Posterior vena cava (tissue), 2 donors: ENCODE results near the gene DCLRE1B. TPM values are rescaled to one million over a fixed set of nuclear protein-coding genes. Genes with fewer than 3 reads are reported as not detected.
A peak's percentile ranks its signal among the peaks of the same experiment; 100 is the strongest.

Experiments used
- DNase-seq: peaks from one replicate; pipeline ENCODE4 v3.0.0-alpha.2; 2020; ENCODE audit warnings: low spot score
- intact Hi-C, 2 donors: fragments of 100-400 bp; cut with DNase I; formaldehyde crosslinking; loops; one replicate each; pipeline versions ENCODE4 v1.14.1 to v1.14.2; 2022 to 2023
- total RNA-seq, 2 donors: library from RNA; stranded (reverse); fragmentation: NEBNext Ultra II Directional; extraction: Animal tissue kit (Norgen Biotek cat#: 25700); gene quantifications; one replicate each; pipeline ENCODE4 v1.2.1, GENCODE V29; 2021
- donor health status: DM: yes; HTN: yes; CAD: no.
- donor health status: DM: yes; HTN: yes; CAD: no.

Gene DCLRE1B
- total RNA-seq, 2 donors from 2014 or later: 5.3 to 5.5 TPM

DNA sequence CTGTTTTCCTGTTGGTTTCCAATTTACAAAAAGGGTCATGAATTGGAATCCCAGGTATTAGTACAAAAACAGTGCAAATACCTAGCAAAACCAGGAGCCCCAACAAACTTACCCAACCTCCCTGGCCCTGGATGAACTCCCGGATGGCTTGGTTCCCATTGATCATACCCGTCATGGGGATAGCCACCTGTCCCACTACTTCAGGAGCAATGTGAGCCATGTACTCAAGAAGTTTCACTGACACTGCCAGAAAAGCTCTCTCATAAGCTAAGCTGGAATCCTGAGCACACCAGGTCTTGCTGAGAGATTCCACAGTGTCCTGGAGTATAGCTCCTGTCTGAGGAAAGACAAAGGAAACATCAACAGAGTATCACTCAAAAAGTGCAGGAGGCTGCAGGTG, 23.5 kb upstream of the DCLRE1B start:
- intact Hi-C loops: no loop called here
- no peak for DNase-seq

DNA sequence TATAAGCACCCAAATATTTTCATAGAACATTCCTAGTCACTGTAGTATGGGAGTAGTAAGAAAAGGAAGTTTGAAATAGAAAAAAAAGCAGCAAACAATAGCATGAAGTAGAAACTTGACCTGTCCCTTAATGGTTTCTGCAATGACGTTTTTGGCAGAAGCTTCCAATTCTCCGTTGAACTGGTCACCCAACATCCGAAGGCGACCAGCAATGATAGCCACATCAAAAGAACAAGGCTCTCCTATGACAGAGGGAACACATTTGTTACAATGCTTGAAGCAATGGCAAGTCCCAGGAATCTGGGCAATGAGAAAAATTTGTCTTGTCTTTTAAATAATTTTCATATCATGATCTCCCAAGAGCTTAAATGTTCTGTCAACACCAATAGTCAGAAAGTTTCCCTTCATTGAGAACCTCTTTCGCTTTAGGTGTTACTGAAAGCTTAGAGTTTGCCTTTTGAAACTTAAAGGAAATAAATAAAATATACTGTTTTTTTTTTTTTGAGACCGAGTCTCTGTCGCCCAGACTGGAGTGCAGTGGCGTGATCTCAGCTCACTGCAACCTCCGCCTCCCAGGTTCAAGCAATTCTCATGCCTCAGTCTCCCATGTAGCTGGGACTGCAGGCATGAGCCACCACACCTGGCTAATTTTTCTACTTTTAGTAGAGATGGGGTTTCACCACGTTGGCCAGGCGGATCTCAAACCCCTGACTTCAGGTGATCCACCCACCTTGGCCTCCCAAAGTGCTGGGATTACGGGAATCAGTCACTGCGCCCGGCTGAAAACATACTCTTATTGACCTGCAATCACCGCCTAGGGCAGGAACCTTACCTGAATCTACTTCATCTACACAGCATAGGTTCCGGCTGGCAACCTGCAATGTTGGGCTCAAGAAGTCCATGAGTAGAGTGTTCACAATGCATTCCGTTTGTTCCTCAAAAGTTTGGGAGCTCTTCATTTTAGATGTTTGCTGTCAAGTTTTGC, 18.4 kb upstream of the DCLRE1B start:
- intact Hi-C loops: no loop called here
- no peak for DNase-seq

DNA sequence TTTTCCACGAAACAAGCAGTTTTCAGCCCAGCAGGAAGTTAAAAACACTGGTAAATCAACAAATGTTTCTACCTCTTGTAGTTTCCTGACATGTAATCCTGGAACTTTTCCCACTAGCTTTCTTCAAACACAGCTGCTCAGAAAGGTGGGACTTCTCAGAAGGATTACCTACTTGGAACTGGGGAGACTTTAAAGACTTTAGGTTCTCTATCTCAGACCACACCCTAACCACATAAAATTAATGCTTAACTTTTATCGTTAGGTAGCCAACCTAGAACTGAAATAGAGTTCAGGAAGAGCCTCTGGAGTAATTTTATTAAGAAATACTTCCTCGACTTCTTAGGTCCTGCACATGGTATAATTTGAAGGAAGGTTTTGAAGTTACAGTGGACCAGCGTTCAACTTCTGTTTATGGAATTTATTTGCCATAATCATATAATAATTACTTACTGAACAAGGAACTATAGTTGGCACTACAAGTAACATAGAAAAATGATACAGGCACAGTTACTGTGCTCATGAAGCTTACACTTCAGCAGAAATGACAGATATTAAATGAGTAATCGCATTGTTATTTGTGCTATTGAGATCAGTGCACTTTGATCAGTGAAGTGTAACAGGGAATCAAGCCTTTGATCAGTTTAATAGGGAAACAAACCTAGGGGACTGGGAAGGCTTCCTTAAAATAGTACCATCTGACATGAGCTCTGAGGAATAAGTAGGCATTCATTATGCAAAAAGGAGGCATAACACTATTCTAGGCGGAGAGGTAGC, 17.5 kb upstream of the DCLRE1B start, which contains the start of gene BCL2L15:
Gene BCL2L15, minus strand, starts transcription at position 180 of the 774 bp plus-strand sequence. CDS start 206 bp downstream, outside the sequence.
- DNase-seq: no peak
- intact Hi-C loops: no loop called here

DNA sequence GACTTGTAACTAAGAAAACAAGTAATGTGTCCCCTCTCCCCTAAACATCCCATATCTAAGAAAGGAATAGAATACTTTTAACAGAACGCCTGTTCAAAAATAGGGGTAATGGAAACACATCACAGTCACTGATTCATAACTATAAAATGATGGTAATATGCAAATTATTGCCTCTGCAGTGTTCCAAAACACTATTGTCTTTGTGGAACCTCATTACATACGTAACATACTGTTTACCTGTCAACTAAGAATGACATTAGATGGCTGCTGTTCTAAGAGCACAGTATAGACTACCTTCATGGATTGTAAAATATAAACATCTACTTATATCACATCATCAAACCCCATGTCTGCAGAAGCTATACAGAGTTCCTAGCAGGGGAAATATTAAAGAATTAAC, 14.3 kb upstream of the DCLRE1B start:
- DNase-seq: no peak
- intact Hi-C loops: no loop called here

DNA sequence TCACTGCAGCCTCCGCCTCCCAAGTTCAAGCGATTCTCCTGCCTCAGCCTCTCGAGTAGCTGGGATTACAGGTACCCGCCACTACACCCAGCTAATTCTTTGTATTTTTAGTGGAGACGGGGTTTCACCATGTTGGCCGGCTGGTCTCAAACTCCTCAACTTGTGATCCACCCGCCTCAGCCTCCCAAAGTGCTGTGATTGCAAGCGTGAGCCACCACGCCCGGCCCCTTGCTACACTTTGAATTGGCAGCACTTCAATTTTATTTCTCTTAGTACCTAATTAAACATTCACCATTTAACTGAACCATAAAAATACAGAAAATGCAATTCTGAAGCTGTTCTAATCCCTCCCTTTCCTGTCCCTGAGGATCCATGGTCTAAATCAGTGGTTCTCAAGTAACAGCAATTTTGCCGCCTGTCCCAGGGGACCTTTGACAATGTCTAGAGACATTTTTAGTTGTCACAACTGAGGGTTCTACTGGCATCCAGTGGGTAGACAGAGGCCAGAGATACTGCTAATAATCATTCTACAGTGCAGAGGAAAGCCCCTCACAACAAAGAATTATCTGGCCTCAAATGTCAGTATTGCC, 13.4 kb upstream of the DCLRE1B start:
- DNase-seq: no peak
- intact Hi-C loops: no loop called here

DNA sequence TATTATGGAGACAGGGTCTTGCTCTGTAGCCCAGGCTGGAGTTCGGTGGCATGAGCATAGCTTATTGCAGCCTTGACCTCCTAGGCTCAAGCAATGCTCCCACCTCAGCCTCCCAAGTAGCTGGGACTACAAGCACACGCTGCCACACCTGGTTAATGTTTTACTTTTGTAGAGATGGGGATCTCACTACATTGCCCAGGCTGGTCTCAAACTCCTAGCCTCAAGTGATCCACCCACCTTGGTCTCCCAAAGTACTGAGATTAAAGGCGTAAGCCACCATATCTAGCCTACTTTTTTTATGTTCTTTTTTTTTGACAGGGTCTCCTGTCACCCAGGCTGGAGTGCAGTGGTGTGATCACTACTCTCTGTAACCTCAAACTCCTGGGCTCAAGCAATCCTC, 11.9 kb upstream of the DCLRE1B start:
- DNase-seq: no peak
- intact Hi-C loops: no loop called here

DNA sequence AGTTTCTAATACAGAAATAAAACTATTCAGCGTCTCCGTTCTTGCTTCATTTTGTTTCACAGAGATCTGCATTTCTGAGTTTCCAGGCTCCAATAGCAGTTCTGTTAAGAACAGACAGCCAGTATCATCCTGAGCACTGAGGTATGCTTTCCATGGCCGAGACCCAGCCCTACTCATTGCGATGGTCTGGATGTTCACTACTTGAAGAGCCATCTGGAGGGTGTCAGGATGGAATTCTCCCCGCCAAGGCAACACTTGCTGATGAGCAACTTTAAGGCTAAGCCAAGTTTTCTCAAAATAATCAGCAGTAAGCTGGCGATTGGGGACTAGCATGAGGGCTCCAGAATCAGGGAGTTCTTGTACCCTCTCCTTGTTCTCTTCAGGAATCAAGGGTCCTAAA, 10.0 kb upstream of the DCLRE1B start:
- no peak for DNase-seq
- intact Hi-C loops: no loop called here

DNA sequence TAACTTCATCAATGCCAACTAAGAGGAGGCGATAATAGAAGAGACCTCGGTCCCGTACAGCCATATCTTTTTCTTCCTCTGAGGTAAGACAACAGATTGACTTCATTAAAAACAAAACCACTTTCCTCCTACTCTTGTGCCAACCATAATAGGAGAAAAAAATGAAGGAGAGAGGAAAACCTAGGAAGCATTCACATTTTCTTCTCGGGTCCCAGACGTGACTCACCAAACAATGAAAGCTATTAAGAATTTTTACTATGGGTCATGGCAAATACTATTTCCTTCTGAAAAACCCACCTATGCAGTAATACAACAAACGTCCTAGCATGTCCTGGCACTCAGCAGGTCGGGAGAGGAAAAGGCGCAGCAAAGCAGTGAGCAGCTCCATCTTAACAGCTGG, 9.2 kb upstream of the DCLRE1B start:
- DNase-seq: no peak
- intact Hi-C loops: no loop called here

DNA sequence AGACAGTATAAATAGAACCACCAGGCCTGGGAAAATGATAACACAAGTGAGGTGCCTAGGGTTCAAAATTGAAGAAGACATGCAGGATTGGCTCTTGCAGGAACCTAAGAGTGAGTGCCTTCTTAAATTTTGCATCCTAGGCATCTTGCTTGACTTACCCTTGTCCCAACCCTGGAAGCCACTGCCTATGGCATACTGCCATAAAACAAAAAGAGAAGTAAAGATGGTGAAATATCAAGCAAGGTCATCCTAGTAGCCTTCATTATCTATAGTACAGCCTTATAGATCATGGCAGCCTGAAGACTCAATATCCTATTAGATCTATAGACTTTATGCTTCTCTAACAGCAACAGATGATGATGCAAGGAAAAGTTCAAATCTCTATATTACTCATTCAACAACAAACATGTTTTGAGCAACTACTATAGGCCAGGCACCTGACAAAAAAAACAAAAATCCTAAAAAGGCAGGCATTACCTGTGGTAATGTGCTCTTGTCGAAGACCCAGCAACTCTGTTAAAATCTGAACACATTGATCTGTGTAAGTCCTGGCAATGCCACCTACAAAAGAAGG, 6.8 kb upstream of the DCLRE1B start:
- intact Hi-C loops: no loop called here
- DNase-seq: no peak

DNA sequence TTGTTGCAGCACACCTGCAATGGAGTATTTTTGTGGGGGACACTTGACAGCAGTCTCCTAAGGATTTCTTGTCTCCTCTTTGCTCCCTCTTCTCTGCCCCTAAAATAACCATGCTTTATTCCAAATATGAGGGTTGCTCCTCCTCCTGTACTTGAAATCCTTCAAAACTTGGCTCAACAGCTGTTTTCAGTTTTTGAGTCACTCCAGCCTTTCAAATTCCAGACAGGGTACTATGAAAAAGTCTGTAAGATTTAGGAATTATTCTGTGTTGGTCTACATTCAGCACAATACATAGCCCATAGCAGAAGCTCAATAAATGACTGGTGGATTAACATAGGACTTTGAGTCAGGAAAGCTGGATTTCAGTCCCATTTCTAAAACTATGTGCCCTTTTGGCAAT, 6.0 kb upstream of the DCLRE1B start:
- intact Hi-C loops: no loop called here
- DNase-seq: no peak

DNA sequence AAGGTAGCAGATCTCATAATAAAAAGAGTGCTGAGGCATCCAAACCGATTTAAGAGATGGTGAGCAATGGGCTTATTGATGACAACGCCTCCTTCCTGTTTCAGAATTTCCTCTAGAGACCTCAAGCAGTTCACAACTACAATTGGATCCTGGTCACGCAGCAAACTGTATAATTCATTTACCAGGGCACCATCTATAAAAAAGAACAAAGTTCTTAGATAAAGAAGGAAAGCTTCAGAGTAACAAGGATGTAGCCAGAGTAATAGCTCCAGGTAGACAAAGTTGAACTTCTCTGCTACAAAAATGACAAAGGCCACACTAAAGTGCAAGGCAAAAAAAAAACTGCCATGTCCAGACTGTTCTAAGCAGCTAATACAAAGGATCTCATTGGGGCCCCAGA, 3.9 kb upstream of the DCLRE1B start:
- intact Hi-C loops: no loop called here

DNA sequence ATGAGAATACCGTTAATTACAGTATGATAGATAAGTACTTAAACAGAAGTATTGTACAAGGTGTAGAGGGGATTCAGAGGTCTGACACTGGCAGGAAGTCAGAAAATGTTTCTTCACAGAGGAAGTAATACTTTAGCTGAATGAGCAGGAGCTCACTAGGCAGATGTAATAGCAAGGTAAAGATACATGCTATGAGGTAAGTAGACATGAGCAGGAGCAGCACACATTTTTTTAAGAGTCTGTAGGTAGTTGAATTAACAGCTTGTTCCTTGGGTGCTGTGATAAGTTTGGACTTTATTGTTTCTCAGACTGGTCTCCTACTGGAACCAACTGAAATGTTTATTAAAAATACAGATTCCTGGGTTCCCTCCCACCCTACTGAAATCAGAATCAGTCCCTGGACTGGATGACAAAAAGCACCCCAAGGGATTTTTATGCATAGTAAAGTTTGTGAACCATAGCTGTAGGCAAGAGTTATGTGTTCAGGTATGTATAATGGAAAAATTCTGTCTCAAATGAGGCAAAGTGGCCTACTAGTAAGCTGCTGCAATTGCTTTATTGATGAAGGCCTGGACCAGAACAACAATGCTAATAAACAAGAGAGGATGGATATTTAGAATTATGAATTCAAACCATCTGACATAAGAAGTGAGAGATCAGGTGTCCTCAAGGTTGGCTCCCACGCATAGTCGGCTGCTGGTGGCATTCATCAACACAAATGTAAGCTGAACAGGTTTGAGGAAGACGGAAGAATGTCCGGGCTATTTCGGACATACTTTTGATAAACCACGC, 1.4 kb upstream of the DCLRE1B start:
- DNase-seq: no peak
- intact Hi-C loops: loop anchor here in 1 of 2 donors (2.0 kb wide), 1 partner anchor 25 kb away; the partner anchor contains the start of gene HIPK1

More for the DNA sequence above, 3.9 kb upstream of the DCLRE1B start:
- no peak for DNase-seq

DNA sequence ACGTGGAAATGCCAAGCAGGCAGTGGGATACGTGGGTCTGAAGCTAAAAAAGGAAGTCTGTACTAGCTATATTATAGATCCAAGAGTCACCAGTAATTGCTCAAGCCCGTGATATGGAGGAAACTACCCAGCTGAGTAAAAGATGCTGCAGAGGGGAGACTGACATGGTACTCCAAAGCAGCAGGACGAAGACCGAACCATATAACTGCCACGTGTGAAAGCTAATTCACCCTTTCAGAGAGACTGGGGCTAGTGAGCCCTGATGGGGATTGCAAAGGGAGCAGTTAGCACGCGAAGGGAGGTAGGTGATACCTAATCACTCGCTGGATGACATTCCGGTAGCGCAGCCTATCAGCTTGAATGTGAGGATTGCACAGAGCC, 843 bp upstream of the DCLRE1B start:
- intact Hi-C loops: loop anchor here in 1 of 2 donors (2.0 kb wide), 1 partner anchor 25 kb away; the partner anchor contains the start of gene HIPK1
- DNase-seq: no peak

DNA sequence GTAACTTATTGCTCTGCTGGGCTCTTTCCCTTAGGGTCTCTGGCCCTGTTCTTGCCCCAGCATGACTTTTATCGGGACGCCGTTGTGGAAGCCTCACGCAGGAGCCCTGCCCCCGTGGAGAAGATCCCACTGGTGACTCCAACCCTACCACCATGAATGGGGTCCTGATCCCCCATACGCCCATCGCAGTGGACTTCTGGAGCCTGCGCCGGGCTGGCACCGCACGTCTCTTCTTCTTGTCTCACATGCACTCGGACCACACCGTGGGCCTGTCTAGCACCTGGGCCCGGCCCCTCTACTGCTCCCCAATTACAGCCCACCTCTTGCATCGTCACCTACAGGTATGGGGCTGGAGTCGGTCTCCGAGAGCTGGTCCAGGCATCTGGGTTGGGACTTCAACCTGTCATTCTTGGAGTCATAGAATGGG, 322 bp downstream of the DCLRE1B start:
- intact Hi-C loops: loop anchor here in 1 of 2 donors (2.0 kb wide), 1 partner anchor 23 kb away; the partner anchor contains the start of gene HIPK1
- peak; percentile 85 for DNase-seq

DNA sequence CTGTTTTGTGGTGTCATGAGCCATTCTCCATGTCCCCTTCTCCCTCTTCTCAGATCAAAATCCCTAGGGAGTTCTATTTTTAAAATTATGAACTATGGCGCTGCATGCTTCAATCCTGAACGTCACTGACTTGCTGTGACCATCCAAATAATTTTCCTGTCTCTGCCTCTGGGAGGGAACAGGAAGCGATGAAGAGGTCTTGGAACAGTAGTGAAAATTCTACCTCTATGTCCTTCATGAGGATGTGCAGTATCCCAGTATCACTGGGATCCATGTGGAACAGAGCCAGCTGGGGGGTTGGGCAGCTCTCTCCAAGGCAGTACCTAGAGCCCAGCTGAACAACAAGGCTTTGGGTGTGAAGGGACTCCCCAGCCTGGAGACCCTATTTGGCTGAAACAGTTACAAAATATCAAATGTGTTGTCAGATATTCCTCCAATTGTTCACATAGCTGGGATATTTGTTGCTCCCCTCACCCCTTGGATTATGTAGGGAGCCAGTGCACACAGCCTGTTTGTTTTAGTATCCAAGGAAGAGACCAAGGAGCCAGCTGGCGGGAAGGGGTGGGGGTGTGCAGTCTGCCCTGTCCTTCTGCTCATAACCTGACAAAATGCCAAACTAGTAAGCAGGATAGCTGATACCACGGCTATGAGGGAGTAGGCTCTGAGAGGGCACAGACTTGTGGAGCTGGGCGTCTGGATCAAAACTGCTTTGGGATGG, 7.6 kb downstream of the DCLRE1B start:
- DNase-seq: no peak
- intact Hi-C loops: no loop called here

DNA sequence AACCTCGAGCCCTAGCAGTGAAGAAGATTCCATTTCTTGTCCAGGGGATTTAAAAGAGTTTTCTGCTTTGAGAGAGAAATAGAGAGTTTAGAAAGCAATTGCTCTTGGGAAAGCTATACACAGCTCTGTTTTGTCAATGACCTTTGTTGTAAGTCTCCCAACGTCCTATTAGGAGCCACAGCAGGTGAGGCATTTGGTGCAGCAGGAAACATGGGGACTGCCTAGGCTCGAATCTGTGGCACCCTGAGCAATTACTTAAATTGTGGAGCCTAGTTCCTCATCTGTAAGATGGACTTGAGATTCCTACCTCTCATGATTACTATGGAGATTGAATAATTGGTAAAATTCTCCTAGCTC, 8.2 kb downstream of the DCLRE1B start:
- intact Hi-C loops: no loop called here
- no peak for DNase-seq

DNA sequence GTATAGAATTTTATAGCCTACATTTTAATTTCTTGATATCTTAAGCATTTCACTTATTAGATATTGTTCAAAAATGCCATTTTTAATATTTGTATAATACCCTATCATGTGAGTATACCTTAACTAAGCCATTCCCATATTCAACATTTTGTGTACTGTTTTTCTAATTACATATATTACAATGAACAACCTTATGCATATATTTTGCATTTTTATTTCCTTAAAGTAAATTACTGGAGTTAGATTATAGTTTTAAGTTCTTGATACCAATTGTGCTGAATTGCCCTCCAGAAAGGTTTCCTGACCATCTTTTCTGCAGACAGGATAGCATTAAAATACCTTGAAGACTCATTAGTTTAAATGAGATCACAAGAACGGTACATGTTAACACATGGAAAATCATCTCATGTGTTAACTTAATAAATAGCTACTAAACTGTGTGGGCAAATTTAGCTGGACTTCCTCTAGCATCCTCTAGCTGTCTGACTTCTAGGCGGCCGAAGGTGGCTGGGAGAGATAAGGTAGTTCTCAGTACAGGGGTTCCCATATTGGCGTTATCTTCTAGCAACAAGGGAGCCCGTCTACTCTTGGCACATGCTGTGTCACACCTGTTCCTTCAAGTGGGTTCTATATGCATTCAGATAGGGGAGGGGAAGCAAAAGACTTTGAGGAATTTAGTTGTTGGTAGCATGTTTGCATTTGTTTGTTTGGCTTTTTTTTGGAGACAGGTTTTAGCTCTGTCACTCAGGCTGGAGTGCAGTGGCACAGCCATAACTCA, 8.9 kb downstream of the DCLRE1B start:
- intact Hi-C loops: no loop called here

More for the DNA sequence above, 8.9 kb downstream of the DCLRE1B start:
- no peak for DNase-seq
